Urothelium cell line (cell line): ENCODE measurements around the gene CYP3A7.
"Not testable (repeated sequence)": the region's sequence is repeated elsewhere in the genome, so short reads cannot be mapped to it uniquely, and the experiment has no call there.

Experiments used
- DNase-seq: peaks from one replicate; pipeline ENCODE4 v3.0.0; 2011; ENCODE audit warnings: low spot score, mixed read lengths
- FAIRE-seq: peaks from 2 replicates; lab custom pipeline; 2011; peaks lifted over from hg19 to GRCh38; lab: Jason Lieb, UNC

CYP3A7 gene

GRCh38 chr7:99674995-99675742, 59.8 kb downstream of the CYP3A7 start:
- no peak for FAIRE-seq

GRCh38 chr7:99672573-99672972, 62.4 kb downstream of the CYP3A7 start:
- FAIRE-seq = no peak
- no peak for DNase-seq

More at GRCh38 chr7:99674995-99675742, 59.8 kb downstream of the CYP3A7 start:
- DNase-seq = no peak

- DNase-seq = no peak
- no peak for FAIRE-seq
These were observed 65.2 kb downstream of the CYP3A7 start for GRCh38 chr7:99669782-99670181.

- no peak for DNase-seq
These were observed 66.5 kb downstream of the CYP3A7 start for GRCh38 chr7:99668541-99668940.

GRCh38 chr7:99667179-99667578, 67.8 kb downstream of the CYP3A7 start:
- DNase-seq (no peak), FAIRE-seq (no peak)

More at GRCh38 chr7:99668541-99668940, 66.5 kb downstream of the CYP3A7 start:
- FAIRE-seq = no peak

GRCh38 chr7:99666013-99666395, 69.0 kb downstream of the CYP3A7 start:
- no peak for DNase-seq
- no peak for FAIRE-seq

GRCh38 chr7:99665312-99666012, 69.5 kb downstream of the CYP3A7 start:
- FAIRE-seq (no peak), DNase-seq (no peak)

GRCh38 chr7:99657879-99658278, 77.1 kb downstream of the CYP3A7 start:
- DNase-seq, FAIRE-seq: not testable (repeated sequence)
